K562 (cell line): ENCODE results near the gene FES. TPM values are rescaled to one million over a fixed set of nuclear protein-coding genes. Genes with fewer than 3 reads are reported as not detected.
A peak's percentile ranks its signal among the peaks of the same experiment; 100 is the strongest.

Source experiments
- ATAC-seq: fragments of 200-7000 bp; cut with Tn5 transposase; 3 replicates; pipeline ENCODE4 v1.9.1; 2020; ENCODE audit warnings: moderate library complexity
- BruUV-seq: library from RNA; stranded (reverse); fragments of 400-500 nt; replicated peaks from 2 replicates; lab custom pipeline; 2021; lab: Mats Ljungman, UMichigan
- CTCF ChIA-PET: fragments of 300-600 bp; formaldehyde crosslinking; extraction: SDS; loops from one replicate; lab custom pipeline; 2021; ENCODE audit warnings: low intra/inter-chr PET ratio; lab: Yijun Ruan, JAX
- POLR2A ChIA-PET: fragments of 300-600, 350-650 bp; sonication (Branson Sonifier 250); formaldehyde crosslinking; extraction: SDS; loops from one replicate; lab custom pipeline; 2021; ENCODE audit warnings: antibody characterized with exemption, inconsistent platforms; lab: Yijun Ruan, JAX
- DNase-seq, 4 experiments: peaks; one replicate each; pipeline versions ENCODE4 v3.0.0 to v3.0.0-alpha.2; 2011 to 2018; ENCODE audit warnings: low spot score in 3 of 4, mixed read lengths in 3 of 4; ENCODE audit errors: extremely low read depth in 1 of 4
- FAIRE-seq: peaks from 2 replicates; lab custom pipeline; 2011; peaks lifted over from hg19 to GRCh38; lab: Jason Lieb, UNC
- H2AFZ ChIP-seq: 2 replicates; pipeline ENCODE4 v1.6.0; 2011; ENCODE audit warnings: low read depth, low read length, control low read depth, inconsistent platforms
- H3K27ac ChIP-seq: fragments of 200-600 bp; 3 replicates; pipeline ENCODE4 v1.8.0; 2011; ENCODE audit warnings: low read depth, mild to moderate bottlenecking, control low read depth, inconsistent platforms, low read length, moderate library complexity, mixed read lengths; ENCODE audit errors: extremely low read depth
- H3K27me3 ChIP-seq, 2 experiments: fragments of 300-600 bp in 1 of 2; 2 replicates in 1 of 2; 3 replicates in 1 of 2; pipeline versions ENCODE4 v1.6.0 to v1.8.0; 2011; ENCODE audit warnings: inconsistent platforms in 2 of 2, low read length in 2 of 2, mild to moderate bottlenecking in 1 of 2, mixed read lengths in 1 of 2, moderate library complexity in 1 of 2; ENCODE audit not compliant: control insufficient read depth in 2 of 2, insufficient read depth in 2 of 2
- H3K36me3 ChIP-seq: fragments of 300-600 bp; 3 replicates; pipeline ENCODE4 v1.8.0; 2011; ENCODE audit warnings: mild to moderate bottlenecking, low read length, inconsistent platforms; ENCODE audit not compliant: control insufficient read depth, insufficient read depth
- H3K4me1 ChIP-seq, 2 experiments: fragments of 200-600 bp in 1 of 2; replicated peaks in 1 of 2; 2 replicates in 1 of 2; 3 replicates in 1 of 2; pipeline versions ENCODE4 v1.5.1 to v1.8.0; 2011; ENCODE audit warnings: inconsistent platforms in 2 of 2, low read length in 2 of 2, mild to moderate bottlenecking in 1 of 2, mixed read lengths in 1 of 2, moderate library complexity in 1 of 2; ENCODE audit not compliant: control insufficient read depth in 2 of 2, insufficient read depth in 2 of 2
- H3K4me2 ChIP-seq: 2 replicates; pipeline ENCODE4 v1.6.1; 2011; ENCODE audit warnings: low read length, control low read depth, inconsistent platforms, mixed read lengths; ENCODE audit not compliant: insufficient read depth
- H3K4me3 ChIP-seq: fragments of 200-600 bp; sonication (generic), shearing (Covaris generic); 2 replicates; pipeline ENCODE4 v1.5.1; 2016; ENCODE audit warnings: control low read depth, inconsistent platforms
- H3K79me2 ChIP-seq: fragments of 200-600 bp; 3 replicates; pipeline ENCODE4 v1.8.0; 2011; ENCODE audit warnings: low read length, inconsistent platforms; ENCODE audit not compliant: control insufficient read depth, insufficient read depth
- H3K9ac ChIP-seq, 2 experiments: 2 replicates each; pipeline versions ENCODE4 v1.6.0 to v1.6.1; 2011; ENCODE audit warnings: low read depth in 2 of 2, low read length in 2 of 2, control low read depth in 1 of 2, inconsistent platforms in 1 of 2, mild to moderate bottlenecking in 1 of 2, mixed read lengths in 1 of 2; ENCODE audit not compliant: insufficient read depth in 1 of 2
- H3K9me1 ChIP-seq: one replicate; pipeline ENCODE4 v1.6.0; 2011; ENCODE audit warnings: inconsistent platforms, mild to moderate bottlenecking, low read length, moderate library complexity; ENCODE audit not compliant: control insufficient read depth, insufficient read depth
- H3K9me3 ChIP-seq: replicated peaks from 2 replicates; pipeline ENCODE4 v1.5.1; 2011; ENCODE audit warnings: low read depth, low read length, inconsistent platforms; ENCODE audit not compliant: control insufficient read depth, insufficient read depth
- H4K20me1 ChIP-seq: replicated peaks from 2 replicates; pipeline ENCODE4 v1.6.1; 2011; ENCODE audit warnings: low read length, inconsistent platforms, mixed read lengths; ENCODE audit not compliant: control insufficient read depth, insufficient read depth
- ADNP ChIP-seq: fragments of 200-800 bp; sonication (Bioruptor generic); IDR thresholded peaks from 2 replicates; pipeline ENCODE4 v1.6.1; 2016; ENCODE audit warnings: missing genetic modification characterization, missing compliant biosample characterization
- ARID3A ChIP-seq: IDR thresholded peaks from 2 replicates; pipeline ENCODE4 v1.6.1; 2012; ENCODE audit warnings: low read depth, low read length, improper control_type of control experiment, borderline replicate concordance
- BCOR ChIP-seq: fragments of 450-650 bp; IDR thresholded peaks from 2 replicates; pipeline ENCODE4 v1.6.1; 2016
- KDM1A ChIP-seq, 2 experiments: fragments of 450-650 bp; IDR thresholded peaks; 2 replicates each; pipeline ENCODE4 v1.6.1; 2016; ENCODE audit warnings: mild to moderate bottlenecking in 2 of 2
- RBM25 ChIP-seq: fragments of 200-400 bp; formaldehyde crosslinking; IDR thresholded peaks from 2 replicates; pipeline ENCODE4 v1.6.1; 2018; ENCODE audit warnings: low read length, low read depth, moderate library complexity; ENCODE audit not compliant: severe bottlenecking
- RCOR1 ChIP-seq, 2 experiments: IDR thresholded peaks; 2 replicates each; pipeline ENCODE4 v1.6.1; 2012; ENCODE audit warnings: low read depth in 2 of 2, low read length in 2 of 2, borderline replicate concordance in 1 of 2, improper control_type of control experiment in 1 of 2
- SMARCA5 ChIP-seq: fragments of 450-650 bp; IDR thresholded peaks from 2 replicates; pipeline ENCODE4 v1.6.1; 2016
- ZFP91 ChIP-seq: sonication (generic); formaldehyde crosslinking; IDR thresholded peaks from 2 replicates; pipeline ENCODE4 v1.8.0; 2022; ENCODE audit warnings: mild to moderate bottlenecking, missing genetic modification reagents
- ZNF12 ChIP-seq: sonication (generic); formaldehyde crosslinking; IDR thresholded peaks from 2 replicates; pipeline ENCODE4 v1.4.0; 2020; ENCODE audit warnings: mild to moderate bottlenecking, missing genetic modification reagents
- WGBS: fragments of 100-300 bp; shearing (Covaris generic); methylation state at CpG from one replicate; pipeline ENCODE4 v1.1.6; 2016; ENCODE audit warnings: low coverage, mixed read lengths; ENCODE audit not compliant: insufficient coverage; ENCODE audit errors: missing lambda C conversion rate; 5-methylcytosine and 5-hydroxymethylcytosine counted together
- in situ Hi-C: fragments of 300-500 bp; cut with MboI; formaldehyde crosslinking; loops from 4 replicates; pipeline ENCODE4 v1.15.0; 2018; ENCODE audit warnings: inconsistent platforms, mixed read lengths
- intact Hi-C: fragments of 100-400 bp; cut with micrococcal nuclease; formaldehyde crosslinking; loops from 2 replicates; pipeline ENCODE4 v1.14.2; 2022
- polyA plus RNA-seq, 8 experiments: library from polyadenylated mRNA; depleted of rRNA in 4 of 8; stranded (reverse) in 5 of 8; unstranded in 3 of 8; fragments of >200 nt; fragmentation: Nextera tagmentation in 2 of 8; fragmentation: Illumina TruSeq in 1 of 8; extraction: Ambion mirVana in 2 of 8; extraction: Trizol in 1 of 8; gene quantifications; 2 replicates each; pipeline versions ENCODE4 v1.2.1 to v1.2.3, GENCODE V29; 2011 to 2014; ENCODE audit warnings: inconsistent platforms in 1 of 8, missing spikeins in 1 of 8
- total RNA-seq, 7 experiments: library from RNA; depleted of rRNA in 6 of 7; stranded (reverse); fragments of >200 nt in 6 of 7; fragmentation: Illumina TruSeq in 2 of 7; extraction: Trizol in 2 of 7; gene quantifications; 2 replicates each; pipeline versions ENCODE4 v1.2.1 to v1.2.3, GENCODE V29; 2011 to 2021; ENCODE audit warnings: low replicate concordance in 1 of 7

Gene FES
- total and polyA plus RNA-seq, 9 of the 15 experiments (the other 6 are each of a cell fraction or from before 2014, with no cell fraction given), result 0.38 to 2.6 (median 0.82) TPM

- ATAC-seq (no peak), DNase-seq (no peak), FAIRE-seq (no peak)
- Histone ChIP-seq H2AFZ (no peak overlapping the region), H3K36me3 (no peaks in the 10 kb centered on the region), H3K4me2 (no peak overlapping the region), H3K4me3 (no peak overlapping the region), H4K20me1 (no peaks in the 10 kb centered on the region), H3K4me1 (peaks cover 20 to 27% of the 10 kb centered on the region in 2 experiments; a peak in 4 of 5 replicates), H3K9me1 (no peaks in the 10 kb centered on the region), H3K79me2 (no peaks in the 10 kb centered on the region), H3K27me3 (no peaks in the 10 kb centered on the region), H3K27ac (no peak overlapping the region), H3K9ac (no peak overlapping the region), H3K9me3 (no peaks in the 10 kb centered on the region)
- intact Hi-C loops, result no loop called here
- BruUV-seq, result no TSS peak
- CTCF ChIA-PET, result no interaction called here
- TF ChIP-seq BCOR (peak; percentile 88), ARID3A (no peak), ADNP (peak; percentile 16; the same call in 1 of the 2 replicates), KDM1A (IDR thresholded peaks at IDR 0.05) (peak; percentile 45 to 67; a peak in 3 of 4 replicates), ZFP91 (no peak), RCOR1 (IDR thresholded peaks at IDR 0.05; ENCODE audit: borderline replicate concordance in 1 of 2, low read depth in 2 of 2, low read length in 2 of 2) (peak in 1 of 2 experiments; percentile 42; a peak in 1 of 4 replicates), ZNF12 (CRISPR knock-in tag) (no peak), SMARCA5 (peak; percentile 80), RBM25 (peak; percentile 81)
- POLR2A ChIA-PET, result no interaction called here
- WGBS, result 88% methylated on average over 8 of the region's 8 CpGs
- in situ Hi-C loops, result no loop called here
Observed at GRCh38 chr15:90857883-90858443, 26.3 kb upstream of the FES start.
